HEK293T (cell line): ENCODE results near the gene ITGB5.
A peak's percentile ranks its signal among the peaks of the same experiment; 100 is the strongest.

Experiments
- CTCF ChIA-PET: fragments of 350-600 bp; formaldehyde crosslinking; extraction: SDS; loops from one replicate; lab custom pipeline; 2021; ENCODE audit warnings: antibody characterized with exemption, inconsistent platforms; lab: Yijun Ruan, JAX
- POLR2A ChIA-PET: fragments of 350-600 bp; formaldehyde crosslinking; extraction: SDS; loops from one replicate; lab custom pipeline; 2020; ENCODE audit warnings: antibody characterized with exemption, inconsistent platforms; lab: Yijun Ruan, JAX
- DNase-seq: peaks from one replicate; pipeline ENCODE4 v3.0.0; 2012; ENCODE audit warnings: mixed read lengths; ENCODE audit errors: extremely low spot score
- ARNT ChIP-seq: fragments of 450-650 bp; IDR thresholded peaks from 2 replicates; pipeline ENCODE4 v1.6.1; 2017; ENCODE audit warnings: mild to moderate bottlenecking
- BHLHE40 ChIP-seq: fragments of 450-650 bp; IDR thresholded peaks from 2 replicates; pipeline ENCODE4 v1.6.1; 2016; ENCODE audit warnings: mild to moderate bottlenecking, moderate library complexity, borderline replicate concordance
- CTBP1 ChIP-seq: fragments of 450-650 bp; IDR thresholded peaks from 2 replicates; pipeline ENCODE4 v1.6.1; 2016; ENCODE audit warnings: borderline replicate concordance
- ELF4 ChIP-seq: fragments of 450-650 bp; IDR thresholded peaks from 2 replicates; pipeline ENCODE4 v1.6.1; 2017; ENCODE audit warnings: antibody characterized with exemption
- FOXA1 ChIP-seq: fragments of 450-650 bp; IDR thresholded peaks from 2 replicates; pipeline ENCODE4 v1.6.1; 2016; ENCODE audit warnings: mild to moderate bottlenecking
- FOXK2 ChIP-seq: fragments of 450-650 bp; IDR thresholded peaks from 2 replicates; pipeline ENCODE4 v1.6.1; 2016; ENCODE audit warnings: mild to moderate bottlenecking
- FOXM1 ChIP-seq: fragments of 450-650 bp; IDR thresholded peaks from 2 replicates; pipeline ENCODE4 v1.6.1; 2017; ENCODE audit warnings: mild to moderate bottlenecking, borderline replicate concordance
- HDGF ChIP-seq: fragments of 450-650 bp; IDR thresholded peaks from 2 replicates; pipeline ENCODE4 v1.6.1; 2017; ENCODE audit warnings: antibody characterized with exemption, borderline replicate concordance
- L3MBTL2 ChIP-seq: fragments of 450-650 bp; conservative IDR thresholded peaks from 2 replicates; pipeline ENCODE4 v1.6.1; 2016; ENCODE audit warnings: mild to moderate bottlenecking
- LEF1 ChIP-seq: fragments of 450-650 bp; IDR thresholded peaks from 2 replicates; pipeline ENCODE4 v1.6.1; 2017; ENCODE audit warnings: mild to moderate bottlenecking, borderline replicate concordance
- NFRKB ChIP-seq: fragments of 450-650 bp; IDR thresholded peaks from 2 replicates; pipeline ENCODE4 v1.6.1; 2016; ENCODE audit warnings: mild to moderate bottlenecking, moderate library complexity
- PKNOX1 ChIP-seq: fragments of 450-650 bp; IDR thresholded peaks from 2 replicates; pipeline ENCODE4 v1.6.1; 2016
- SP1 ChIP-seq: fragments of 450-650 bp; IDR thresholded peaks from 2 replicates; pipeline ENCODE4 v1.6.1; 2017
- SUZ12 ChIP-seq: fragments of 450-650 bp; IDR thresholded peaks from 2 replicates; pipeline ENCODE4 v1.6.1; 2016; ENCODE audit warnings: mild to moderate bottlenecking
- TARDBP ChIP-seq: fragments of 450-650 bp; IDR thresholded peaks from 2 replicates; pipeline ENCODE4 v1.6.1; 2016
- ZNF384 ChIP-seq: fragments of 450-650 bp; IDR thresholded peaks from 2 replicates; pipeline ENCODE4 v1.6.1; 2016

Gene ITGB5

DNA sequence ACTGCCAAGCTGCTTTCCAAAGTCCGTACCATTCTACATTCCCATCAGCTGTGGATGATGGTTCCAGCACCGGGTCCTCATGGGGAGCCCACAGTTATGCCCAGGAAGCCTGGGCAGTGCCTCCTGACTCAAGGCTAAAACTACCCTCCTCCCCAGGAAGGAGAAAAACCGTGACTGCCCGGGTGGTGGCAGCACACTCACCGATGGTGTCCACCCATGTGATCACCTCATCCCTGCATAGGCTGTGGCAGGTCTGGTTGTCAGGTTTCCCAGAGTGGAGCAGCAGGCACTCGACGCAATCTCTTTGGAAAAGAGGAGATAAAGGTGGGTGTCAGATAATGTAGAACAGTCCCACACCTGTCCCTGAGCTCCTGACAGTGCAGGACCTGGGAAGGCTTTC lies 118.4 kb downstream of the ITGB5 start:
- POLR2A ChIA-PET = no interaction called here
- DNase-seq = peak; percentile 70
- CTCF ChIA-PET = interaction anchor here (1.0 to 1.3 kb wide), 3 partner anchors 10 to 138 kb away, joined by 3 to 6 read pairs (median 4); no protein-coding TSS in a partner anchor
- TF ChIP-seq LEF1 (no peak), PKNOX1 (no peak), FOXK2 (no peak), SP1 (no peak), FOXM1 (no peak), CTBP1 (no peak), SUZ12 (no peak), TARDBP (no peak), L3MBTL2 (no peak), ARNT (no peak), ZNF384 (no peak), ELF4 (no peak), FOXA1 (no peak), HDGF (no peak), NFRKB (no peak), BHLHE40 (no peak)

DNA sequence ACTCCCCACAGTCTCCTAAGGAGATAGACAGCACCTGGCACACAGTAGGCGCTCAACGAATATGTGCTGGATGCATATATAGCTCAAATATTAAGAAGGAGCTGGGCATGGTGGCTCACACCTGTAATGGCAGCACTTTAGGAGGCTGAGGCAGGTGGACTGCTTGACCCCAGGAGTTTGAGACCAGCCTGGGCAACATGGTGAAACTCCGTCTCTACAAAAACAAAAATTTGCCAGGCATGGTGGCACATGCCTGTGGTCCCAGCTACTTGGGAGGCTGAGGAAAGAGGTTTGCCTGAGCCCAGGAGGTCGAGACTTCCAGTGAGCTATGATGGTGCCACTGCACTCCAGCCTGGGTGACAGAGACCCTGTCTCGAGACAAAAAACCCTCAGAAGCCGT lies 119.5 kb downstream of the ITGB5 start:
- no peak for DNase-seq
- ChIA-PET POLR2A (no interaction called here), CTCF (interaction anchor here (0.8 kb wide), 1 partner anchor 115 kb away, joined by 3 read pairs; no protein-coding TSS in a partner anchor)
- TF ChIP-seq TARDBP = no peak
- TF ChIP-seq FOXA1 = no peak
- no peak for TF ChIP-seq HDGF
- TF ChIP-seq SUZ12 = no peak
- TF ChIP-seq NFRKB = no peak
- TF ChIP-seq ZNF384 = no peak
- TF ChIP-seq L3MBTL2 = no peak
- no peak for TF ChIP-seq FOXM1
- TF ChIP-seq ELF4 = no peak
- no peak for TF ChIP-seq SP1
- TF ChIP-seq FOXK2 = no peak
- no peak for TF ChIP-seq BHLHE40
- TF ChIP-seq ARNT = no peak
- TF ChIP-seq PKNOX1 = no peak
- no peak for TF ChIP-seq CTBP1
- TF ChIP-seq LEF1 = no peak

GRCh38 chr3:124767264-124767663 lies 119.9 kb downstream of the ITGB5 start:
- POLR2A ChIA-PET = no interaction called here
- CTCF ChIA-PET = interaction anchor here (0.8 kb wide), 1 partner anchor 116 kb away, joined by 3 read pairs; no protein-coding TSS in a partner anchor
- TF ChIP-seq PKNOX1 = no peak
- TF ChIP-seq SUZ12 = no peak
- TF ChIP-seq ZNF384 = no peak
- TF ChIP-seq SP1 = no peak
- no peak for TF ChIP-seq BHLHE40
- no peak for TF ChIP-seq FOXK2
- no peak for DNase-seq

GRCh38 chr3:124766113-124767095 lies 120.8 kb downstream of the ITGB5 start:
- DNase-seq = no peak
- ChIA-PET CTCF (no interaction called here), POLR2A (no interaction called here)
- TF ChIP-seq ARNT (no peak), ZNF384 (no peak), TARDBP (no peak), L3MBTL2 (no peak), SUZ12 (no peak), HDGF (no peak)

- no peak for TF ChIP-seq FOXK2
- no peak for TF ChIP-seq HDGF
- no peak for TF ChIP-seq SP1
- TF ChIP-seq PKNOX1 = no peak
- TF ChIP-seq ZNF384 = no peak
- no peak for TF ChIP-seq ARNT
- TF ChIP-seq L3MBTL2 = no peak
- TF ChIP-seq BHLHE40 = no peak
- TF ChIP-seq LEF1 = no peak
- no peak for TF ChIP-seq FOXM1
- no peak for TF ChIP-seq ELF4
- TF ChIP-seq CTBP1 = no peak
- no peak for TF ChIP-seq NFRKB
- no peak for TF ChIP-seq TARDBP
- no peak for TF ChIP-seq SUZ12
- no peak for TF ChIP-seq FOXA1
- CTCF ChIA-PET = interaction anchor here (0.6 kb wide), 2 partner anchors 136 to 376 kb away, joined by 3 to 5 read pairs; no protein-coding TSS in a partner anchor
- no peak for DNase-seq
- POLR2A ChIA-PET = no interaction called here
These were observed 121.8 kb downstream of the ITGB5 start for GRCh38 chr3:124765197-124765840.
